UCSD-AML1 (cell line): Measurements from ENCODE around the gene ICOSLG.
"Not testable (repeated sequence)": the region's sequence is repeated elsewhere in the genome, so short reads cannot be mapped to it uniquely, and the experiment has no call there.

ENCODE experiments used
- DNase-seq: peaks from one replicate; lab custom pipeline; 2025; ENCODE audit not compliant: unreplicated experiment; lab: John Stamatoyannopoulos, UW

The ICOSLG gene

DNA sequence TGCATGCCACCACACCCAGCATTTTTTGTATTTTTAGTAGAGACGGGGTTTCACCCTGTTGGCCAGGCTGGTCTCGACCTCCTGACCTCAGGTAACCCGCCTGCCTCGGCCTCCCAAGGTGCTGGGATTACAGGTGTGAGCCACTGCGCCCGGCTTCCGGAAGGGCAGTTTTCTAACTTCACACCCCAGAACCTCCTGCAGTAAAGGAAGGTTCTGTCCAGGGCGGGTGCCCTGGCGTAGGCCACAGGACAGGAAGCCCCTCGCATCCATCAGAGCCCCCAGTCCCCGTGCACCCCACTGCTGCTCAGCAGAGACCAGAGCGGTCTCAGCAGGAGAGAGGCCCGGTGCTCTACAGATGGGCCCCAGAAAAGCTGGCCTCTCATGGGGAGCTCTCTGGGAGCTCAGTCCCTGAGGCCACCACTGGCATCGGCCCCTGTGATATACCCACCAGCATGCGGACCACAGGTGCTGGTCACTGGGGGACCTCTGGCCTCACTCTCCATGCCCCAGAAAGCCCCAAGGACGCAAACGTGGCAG lies 25.1 kb upstream of the ICOSLG start:
- DNase-seq = no peak

- DNase-seq = no peak
These were observed 23.0 kb upstream of the ICOSLG start for GRCh38 chr21:44263768-44264167.

DNA sequence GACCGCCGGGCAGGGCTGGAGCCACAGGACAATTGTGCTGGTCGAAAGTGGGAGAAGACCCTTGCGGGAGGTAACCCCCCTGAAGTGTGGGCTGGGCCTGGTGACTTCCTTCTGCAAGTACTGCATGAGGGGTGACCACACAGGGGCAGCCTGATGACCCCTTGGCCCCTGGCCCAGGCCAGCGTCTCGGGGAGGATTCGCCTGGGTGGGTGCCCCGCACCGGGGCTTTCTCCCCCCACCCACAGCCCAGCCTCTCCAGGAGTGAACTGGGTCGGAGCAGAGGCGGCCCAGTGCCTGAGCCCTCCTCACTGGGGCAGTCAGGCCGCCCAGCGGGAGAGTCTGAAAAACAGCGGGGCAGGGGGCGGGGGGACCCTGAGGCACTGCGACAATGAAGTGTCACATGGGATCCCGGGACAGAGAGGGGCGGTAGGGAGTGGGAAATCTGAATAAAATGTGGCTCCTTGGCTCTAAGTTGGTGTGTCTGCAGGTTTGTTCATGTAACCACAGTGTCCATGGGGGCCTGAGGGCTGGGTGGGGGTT lies 22.5 kb upstream of the ICOSLG start:
- no peak for DNase-seq

DNA sequence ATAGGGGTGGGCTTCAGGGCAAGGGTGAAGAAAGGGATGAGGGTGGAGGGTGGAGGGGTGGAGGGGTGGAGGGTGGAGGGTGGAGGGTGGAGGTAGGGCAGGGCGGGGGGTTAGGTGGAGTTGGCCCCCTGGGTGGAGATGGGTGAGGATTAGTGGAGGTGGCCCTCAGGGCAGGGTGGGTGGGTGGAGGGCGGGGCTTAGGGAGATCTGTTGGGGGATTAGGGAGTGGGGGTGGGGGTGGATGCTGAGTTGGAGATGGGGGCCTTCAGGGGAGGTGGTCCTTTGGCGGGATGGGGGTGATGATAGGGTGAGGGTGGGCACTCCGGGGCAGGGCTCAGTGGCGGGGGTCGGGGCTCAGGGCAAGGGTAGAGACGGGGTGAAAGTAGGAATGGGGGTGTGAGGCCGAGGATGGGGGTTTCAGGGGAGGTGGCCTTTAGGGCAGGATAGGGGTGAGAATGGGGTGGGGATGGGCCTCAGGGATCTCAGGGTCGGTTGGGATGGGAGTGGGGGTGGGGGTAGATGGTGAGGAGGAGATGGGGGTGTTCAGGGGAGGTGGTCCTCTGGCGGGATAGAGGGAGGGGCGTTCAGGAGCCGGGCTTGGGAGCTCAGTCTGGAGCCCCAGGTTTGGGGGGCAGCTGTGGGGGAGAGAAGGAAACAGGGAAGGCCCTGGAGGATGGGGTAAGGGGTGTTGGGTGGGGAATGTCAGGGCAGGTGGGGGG lies 21.8 kb upstream of the ICOSLG start:
- DNase-seq = no peak

GRCh38 chr21:44261675-44262295 lies 21.0 kb upstream of the ICOSLG start, which contains the start of gene DNMT3L:
Gene DNMT3L (minus strand): TSS chr21:44261897. CDS start chr21:44261259, 638 bp downstream.
- DNase-seq = no peak

GRCh38 chr21:44260791-44261631 lies 20.3 kb upstream of the ICOSLG start:
- no peak for DNase-seq

- no peak for DNase-seq
These were observed 19.3 kb upstream of the ICOSLG start for GRCh38 chr21:44260066-44260465.

DNA sequence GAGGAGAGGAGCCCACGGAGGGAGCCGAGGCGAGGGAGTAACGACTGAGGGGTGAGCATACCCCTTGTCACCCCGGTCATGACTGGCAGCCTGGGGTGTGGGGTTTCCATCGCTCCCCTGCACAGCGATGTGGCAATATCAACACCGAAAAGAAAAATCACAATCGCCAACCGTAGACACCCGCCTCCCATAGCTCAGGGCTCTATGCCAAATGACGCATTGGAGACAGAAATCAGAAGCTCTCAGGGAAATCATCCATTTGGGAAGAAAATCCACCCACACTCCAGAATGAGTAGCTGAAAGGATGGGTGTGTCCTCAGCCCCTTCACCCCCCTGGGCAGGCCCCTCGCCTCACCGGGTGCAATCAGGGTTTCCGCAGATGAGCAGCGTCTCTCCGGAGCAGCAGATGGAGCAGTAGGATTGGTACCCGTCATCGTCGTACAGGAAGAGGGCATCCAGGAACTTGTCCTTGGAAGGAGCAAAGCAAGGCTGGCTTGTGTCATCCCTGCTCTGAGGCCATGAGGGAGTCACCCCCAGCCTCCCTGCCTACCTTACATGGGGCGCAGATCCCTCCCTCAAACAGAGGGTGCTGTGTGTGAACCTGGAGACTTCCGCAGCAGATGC lies 18.5 kb upstream of the ICOSLG start:
- DNase-seq = no peak

DNA sequence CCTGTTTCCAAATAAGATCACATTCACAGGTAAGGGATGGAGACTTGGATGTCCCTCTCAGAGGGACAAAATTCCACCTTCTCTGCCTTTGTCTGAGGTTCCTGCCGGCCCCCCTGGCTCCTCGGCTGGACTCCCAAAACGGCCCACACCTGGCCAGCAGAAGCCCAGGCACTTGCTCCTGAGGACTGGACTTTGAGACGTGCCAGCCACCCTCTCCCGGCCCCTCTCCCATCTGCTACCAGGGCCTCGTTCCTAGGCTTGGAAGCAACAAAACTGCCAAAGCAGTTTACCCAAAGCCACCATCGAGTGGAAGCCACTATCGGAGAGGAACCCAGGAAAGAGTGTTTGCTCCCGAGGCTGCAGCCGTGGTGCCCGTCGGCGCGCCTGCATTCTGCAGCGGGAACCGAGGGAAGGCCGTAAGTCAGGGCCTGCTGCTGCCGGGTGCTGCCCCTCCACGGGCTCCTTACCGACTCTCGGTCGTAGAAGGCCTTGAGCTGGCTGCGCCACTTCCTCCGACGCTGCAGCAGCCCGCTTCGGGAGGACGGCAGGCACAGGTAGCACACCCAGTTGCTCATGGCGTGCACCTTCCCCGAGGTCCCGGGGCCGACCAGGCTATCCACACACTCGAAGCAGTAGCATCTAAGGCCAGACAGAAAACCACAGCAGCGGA lies 17.4 kb upstream of the ICOSLG start:
- no peak for DNase-seq

- DNase-seq = no peak
These were observed 14.8 kb upstream of the ICOSLG start for GRCh38 chr21:44255511-44255981.

GRCh38 chr21:44253832-44254710 lies 13.3 kb upstream of the ICOSLG start:
- peak; percentile 31 for DNase-seq

DNA sequence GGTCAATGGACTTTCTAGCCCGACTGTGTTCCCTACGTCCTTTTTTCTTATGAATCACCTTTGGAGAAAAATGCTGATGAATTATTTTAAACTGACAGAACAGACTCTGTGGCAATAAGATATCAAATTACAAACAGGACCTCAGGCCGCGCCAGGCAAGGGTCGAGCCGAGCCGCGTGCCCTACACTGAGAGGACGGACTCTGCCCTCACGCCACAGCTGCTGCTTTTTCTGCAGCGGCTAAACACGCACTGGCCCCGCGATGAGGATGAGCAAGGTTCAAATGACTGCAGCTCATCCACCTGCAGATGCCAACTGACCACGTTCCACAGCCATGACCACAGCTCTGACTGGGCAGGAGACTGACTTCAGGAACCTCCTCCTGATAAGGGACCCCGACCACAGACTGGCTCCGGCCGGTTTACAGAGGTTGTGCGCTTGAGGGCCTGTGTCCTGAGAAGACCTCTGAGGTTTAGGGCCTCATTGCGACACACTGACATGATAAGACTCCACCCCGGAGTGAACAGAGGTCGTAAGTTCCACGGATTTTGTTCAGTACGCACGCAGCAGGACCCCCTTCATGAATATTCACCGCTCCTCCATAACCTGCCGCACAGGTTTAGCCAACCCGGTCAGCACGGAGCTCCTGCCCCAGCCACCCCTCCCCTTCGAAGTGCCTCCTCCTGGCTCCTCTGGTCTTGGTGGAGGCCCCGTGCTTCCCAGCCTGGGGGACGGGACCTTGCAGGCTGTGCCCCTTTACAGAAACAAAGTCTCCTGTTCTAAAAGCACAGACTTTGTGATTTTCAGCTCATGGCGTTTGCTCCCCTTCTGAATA lies 8.7 kb upstream of the ICOSLG start:
- DNase-seq = not testable (repeated sequence)

GRCh38 chr21:44247904-44248303 lies 7.2 kb upstream of the ICOSLG start:
- DNase-seq = not testable (repeated sequence)

DNA sequence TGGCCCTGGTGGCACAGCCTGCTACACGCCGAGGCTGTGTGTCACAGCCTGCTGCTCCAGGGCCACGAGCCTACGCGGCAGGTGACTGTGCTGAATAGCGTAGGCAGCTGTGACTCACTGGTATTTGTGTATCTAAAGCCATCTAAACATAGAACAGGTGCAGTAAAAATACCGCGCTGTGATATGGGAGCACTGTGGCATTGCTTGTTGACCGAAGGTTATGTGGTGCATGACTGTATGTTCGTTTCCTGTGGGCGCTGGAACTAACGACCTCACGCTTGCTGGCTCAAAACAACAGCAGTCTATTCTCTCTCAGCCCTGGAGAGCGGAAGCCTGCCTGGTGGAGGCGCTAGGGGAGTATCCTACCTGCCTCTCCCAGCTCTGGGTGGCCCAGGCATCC lies 3.2 kb upstream of the ICOSLG start:
- DNase-seq = not testable (repeated sequence)

GRCh38 chr21:44241281-44241680 lies 538 bp upstream of the ICOSLG start:
- not testable (repeated sequence) for DNase-seq

- not testable (repeated sequence) for DNase-seq
These were observed 390 bp downstream of the ICOSLG start for GRCh38 chr21:44240353-44240752.

GRCh38 chr21:44229561-44229960 lies 11.2 kb downstream of the ICOSLG start:
- not testable (repeated sequence) for DNase-seq

DNA sequence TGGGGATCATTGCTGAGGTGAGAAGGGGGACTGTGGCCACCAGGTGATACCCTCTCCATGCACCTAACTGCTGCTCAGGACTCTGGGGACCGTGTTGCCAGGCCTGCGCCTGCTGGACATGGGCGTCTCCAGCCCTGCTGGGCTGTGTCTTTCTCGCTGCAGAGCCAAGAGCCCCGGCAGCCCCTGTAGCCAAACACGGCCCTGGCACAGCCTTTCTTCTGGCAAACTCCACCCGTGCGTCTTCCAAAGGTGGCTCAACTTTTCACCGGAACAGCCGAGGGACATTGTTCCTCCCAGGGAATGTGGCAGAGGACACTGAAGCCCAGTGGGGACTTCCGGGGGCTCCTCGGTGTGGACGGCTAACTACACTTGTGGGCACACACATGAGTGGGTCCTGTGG lies 12.6 kb downstream of the ICOSLG start:
- DNase-seq = not testable (repeated sequence)
